GM19438 (cell line): ENCODE results near the gene SIPA1L3.

Experiments
- ATAC-seq: cut with Tn5 transposase; IDR thresholded peaks from one replicate; pipeline ENCODE4 v1.9.1; 2021; ENCODE audit warnings: low read depth; ENCODE audit not compliant: unreplicated experiment

SIPA1L3 gene

GRCh38 chr19:38175422-38175821, 268.4 kb downstream of the SIPA1L3 start:
- ATAC-seq, result no peak

- no peak for ATAC-seq
These were observed 273.1 kb downstream of the SIPA1L3 start for GRCh38 chr19:38180071-38180470.

GRCh38 chr19:38182536-38183210, 275.7 kb downstream of the SIPA1L3 start:
- no peak for ATAC-seq

- no peak for ATAC-seq
These were observed 276.4 kb downstream of the SIPA1L3 start for GRCh38 chr19:38183251-38183897.

GRCh38 chr19:38184815-38185214, 277.8 kb downstream of the SIPA1L3 start:
- no peak for ATAC-seq

GRCh38 chr19:38185562-38185961, 278.6 kb downstream of the SIPA1L3 start:
- ATAC-seq, result no peak

- no peak for ATAC-seq
These were observed 283.1 kb downstream of the SIPA1L3 start for GRCh38 chr19:38190061-38190460.

GRCh38 chr19:38190793-38191192, 283.8 kb downstream of the SIPA1L3 start:
- ATAC-seq, result no peak

- no peak for ATAC-seq
These were observed 284.7 kb downstream of the SIPA1L3 start for GRCh38 chr19:38191747-38192146.

- ATAC-seq, result no peak
These were observed 286.4 kb downstream of the SIPA1L3 start for GRCh38 chr19:38193445-38193844.

GRCh38 chr19:38194061-38194701, 287.2 kb downstream of the SIPA1L3 start:
- no peak for ATAC-seq

- no peak for ATAC-seq
These were observed 288.2 kb downstream of the SIPA1L3 start for GRCh38 chr19:38195237-38195636.

GRCh38 chr19:38196245-38196837, 289.3 kb downstream of the SIPA1L3 start:
- no peak for ATAC-seq

- no peak for ATAC-seq
These were observed 290.1 kb downstream of the SIPA1L3 start for GRCh38 chr19:38196948-38197656.

- ATAC-seq, result no peak
These were observed 291.1 kb downstream of the SIPA1L3 start for GRCh38 chr19:38197937-38198704.

- no peak for ATAC-seq
These were observed 292.3 kb downstream of the SIPA1L3 start for GRCh38 chr19:38199340-38199739.

- ATAC-seq, result no peak
These were observed 294.7 kb downstream of the SIPA1L3 start for GRCh38 chr19:38201731-38202130.

- ATAC-seq, result no peak
These were observed 295.5 kb downstream of the SIPA1L3 start for GRCh38 chr19:38202504-38202903.

- no peak for ATAC-seq
These were observed 296.2 kb downstream of the SIPA1L3 start for GRCh38 chr19:38203197-38203596.

GRCh38 chr19:38204096-38204495, 297.1 kb downstream of the SIPA1L3 start:
- ATAC-seq, result no peak
